GM18499 (cell line): ENCODE data around the gene SALL2.

Experiments used
- ATAC-seq: cut with Tn5 transposase; IDR thresholded peaks from one replicate; pipeline ENCODE4 v1.9.1; 2021; ENCODE audit warnings: moderate number of reproducible peaks; ENCODE audit not compliant: insufficient read depth, unreplicated experiment

Gene SALL2

DNA sequence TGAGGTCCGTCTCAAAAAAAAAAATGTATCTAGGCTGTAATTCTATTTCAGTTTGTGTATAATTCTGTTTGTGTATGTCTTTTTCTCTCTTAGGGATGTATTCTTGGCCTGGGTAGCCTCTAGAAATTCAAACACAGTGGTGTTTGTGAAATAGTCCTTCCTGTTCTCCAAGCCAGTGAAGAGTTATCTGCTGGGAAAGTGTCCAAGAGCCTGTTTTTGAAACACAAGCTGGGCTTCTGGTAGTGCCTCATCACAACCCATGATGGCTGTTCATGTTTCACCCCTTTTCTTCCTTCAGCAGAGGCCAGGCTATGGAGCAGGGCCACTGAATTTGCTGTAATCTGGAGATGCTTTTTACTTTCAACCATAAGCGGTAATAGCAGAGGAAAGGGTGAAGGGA is 29.7 kb downstream of the SALL2 start:
- ATAC-seq, result no peak

DNA sequence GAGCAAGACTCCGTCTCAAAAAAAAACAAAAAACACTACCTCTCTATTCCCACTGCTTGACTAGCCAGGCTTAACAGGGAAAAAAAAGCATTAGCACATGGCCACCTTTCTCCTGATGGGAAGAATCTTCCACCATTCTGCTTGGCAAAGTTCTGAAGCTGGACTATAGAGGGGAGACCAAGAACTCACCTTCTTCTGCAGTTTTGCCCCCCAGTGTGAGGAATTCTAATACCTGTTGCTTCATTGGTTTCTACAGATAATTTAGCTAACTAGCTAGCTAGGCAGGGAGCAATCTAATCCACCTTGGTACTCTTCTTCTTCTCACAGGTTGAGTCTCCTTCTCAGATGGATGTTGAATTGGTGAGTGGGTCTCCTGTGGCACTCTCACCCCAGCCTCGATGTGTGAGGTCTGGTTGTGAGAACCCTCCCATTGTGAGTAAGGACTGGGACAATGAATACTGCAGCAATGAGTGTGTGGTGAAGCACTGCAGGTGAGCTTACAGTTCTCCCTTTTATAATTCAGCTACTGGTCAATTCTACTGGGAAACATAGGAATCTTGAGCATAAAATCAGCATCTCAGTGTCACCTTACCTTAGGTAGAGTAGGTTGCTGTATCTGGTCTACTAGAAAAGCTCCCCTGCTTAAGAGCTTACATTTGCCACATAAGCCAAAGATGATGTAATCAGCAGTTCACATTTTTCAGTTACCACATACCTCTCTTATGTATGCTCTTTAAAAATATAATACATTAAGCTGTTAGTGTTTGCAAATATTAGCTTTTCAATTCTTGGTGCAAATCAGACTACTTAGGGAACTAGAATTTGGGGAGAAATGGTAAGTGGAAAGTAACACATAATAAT is 31.0 kb downstream of the SALL2 start:
- ATAC-seq, result no peak

DNA sequence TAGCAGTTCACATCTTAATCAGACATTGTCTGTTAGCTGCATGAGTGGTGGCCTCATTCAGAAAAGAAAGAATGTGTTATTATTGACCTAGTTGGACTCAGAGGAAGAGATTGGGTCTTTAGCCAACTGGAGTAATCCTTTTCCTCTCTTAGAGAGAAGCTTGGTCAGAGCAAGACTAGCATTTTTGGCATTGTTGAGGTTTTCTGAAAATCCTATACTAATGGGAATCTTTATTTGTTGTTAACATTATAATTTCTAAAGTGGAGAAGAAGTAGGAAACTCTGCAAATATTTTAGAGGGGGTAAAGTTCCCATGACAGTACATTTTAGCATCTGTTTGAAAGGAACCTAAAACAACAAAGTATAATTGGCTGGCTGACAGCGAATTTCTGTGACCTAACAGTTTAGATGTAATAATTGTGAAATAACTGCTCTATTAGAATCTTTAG is 39.5 kb downstream of the SALL2 start:
- no peak for ATAC-seq

DNA sequence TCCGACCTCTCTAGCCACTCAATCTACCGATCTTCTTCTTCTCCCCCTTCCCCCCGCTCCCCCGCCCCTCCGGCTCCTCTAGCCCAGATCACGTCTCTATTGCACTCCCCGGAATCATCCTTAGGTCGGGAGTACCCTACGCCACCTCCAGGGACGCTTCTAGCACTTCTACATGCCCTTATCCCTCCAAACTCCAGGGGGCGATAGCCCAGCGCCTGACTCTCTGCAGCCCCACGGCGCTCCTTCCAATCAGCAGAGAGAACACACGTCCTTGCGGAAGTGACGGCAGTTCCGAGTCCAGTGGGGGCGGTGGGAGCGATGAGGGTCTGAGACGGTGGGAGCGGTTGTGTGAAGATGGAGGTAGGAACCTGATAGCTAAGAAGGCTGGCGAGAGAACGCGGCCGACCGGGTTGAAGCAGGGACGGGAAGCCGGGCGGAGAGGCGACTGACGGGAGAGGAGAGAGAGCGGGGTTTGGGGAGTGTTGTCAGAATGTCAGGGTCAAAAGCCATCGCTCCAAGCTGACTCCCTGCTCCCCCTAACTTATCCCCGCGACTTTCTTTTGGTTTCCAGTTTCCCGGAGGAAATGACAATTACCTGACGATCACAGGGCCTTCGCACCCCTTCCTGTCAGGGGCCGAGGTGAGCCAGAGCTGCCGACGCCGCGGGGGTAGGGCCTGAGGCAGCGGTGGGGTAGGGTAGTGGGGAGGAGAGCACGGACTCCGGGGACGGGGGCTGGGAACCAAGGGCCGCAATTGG is 49.0 kb downstream of the SALL2 start, which contains the start of the genes RAB2B and TOX4:
Gene RAB2B (minus strand): TSS at position 35 of the 757 bp plus-strand sequence. CDS start 87 bp downstream, outside the sequence.
Gene TOX4 (plus strand): TSS at position 271 of the 757 bp plus-strand sequence. CDS start 84 bp downstream, at position 355.
- ATAC-seq, result peak; percentile 95

DNA sequence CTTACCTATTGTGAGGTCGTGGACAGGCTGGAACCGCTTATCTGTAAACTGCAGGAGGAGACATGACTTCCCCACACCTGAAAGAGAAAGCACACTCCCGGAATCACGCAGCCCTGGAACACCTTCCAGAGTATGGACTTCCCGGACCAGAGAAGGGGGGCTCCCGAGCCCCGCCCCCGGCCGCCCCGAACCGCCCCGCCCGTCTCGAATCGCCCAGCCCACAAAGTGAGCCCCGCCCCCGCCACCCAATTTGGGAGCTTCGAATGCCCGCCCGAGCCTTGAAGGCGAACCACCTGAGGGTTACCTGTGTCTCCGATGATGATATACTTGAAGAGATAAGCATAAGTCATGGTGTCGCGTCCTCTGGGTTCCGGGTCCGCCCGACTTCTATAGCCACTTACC is 49.6 kb downstream of the SALL2 start:
- ATAC-seq, result no peak

DNA sequence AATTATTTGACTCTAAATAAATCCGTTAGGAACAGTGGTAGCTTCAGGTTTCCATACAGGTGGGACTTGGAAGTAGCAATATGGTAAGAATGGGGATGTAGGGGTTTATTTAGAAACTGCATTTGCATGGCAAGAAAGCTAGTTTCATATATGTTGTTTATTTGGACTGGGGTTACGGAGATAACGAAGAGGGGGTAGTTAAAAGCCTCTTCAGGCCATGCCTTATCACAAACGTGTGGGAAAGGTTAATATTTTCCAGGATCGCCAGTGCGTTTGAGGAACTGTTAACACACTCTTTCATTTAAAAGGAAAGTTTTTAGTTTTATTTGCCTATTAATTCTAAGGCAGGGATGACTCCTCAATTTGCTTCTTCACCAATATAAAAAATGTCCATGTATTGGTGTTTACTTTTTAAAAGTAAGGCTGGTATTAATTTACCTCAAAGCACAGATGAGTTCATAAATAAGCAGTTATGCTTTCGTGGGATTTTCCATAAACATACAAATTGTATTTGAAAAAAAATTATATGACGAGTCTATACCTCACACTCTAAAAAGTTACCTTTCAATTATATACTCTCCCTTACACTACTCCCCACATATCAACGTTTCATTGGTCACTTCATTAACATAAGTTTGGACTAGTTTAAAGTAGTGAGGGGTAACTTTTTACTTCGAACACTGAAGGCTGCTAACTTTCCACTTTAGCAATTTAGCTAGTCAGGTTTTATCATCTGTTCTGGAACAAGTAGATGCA is 50.2 kb downstream of the SALL2 start:
- no peak for ATAC-seq
